HepG2 (cell line): Measurements from ENCODE around the gene CYP4V2. TPM values are rescaled to one million over a fixed set of nuclear protein-coding genes. Genes with fewer than 3 reads are reported as not detected.

Experiments
- KDM2A ChIP-seq: sonication (generic); formaldehyde crosslinking; IDR thresholded peaks from 2 replicates; pipeline ENCODE4 v1.4.0; 2020; ENCODE audit warnings: low read depth, missing genetic modification reagents, borderline replicate concordance
- SAFB2 ChIP-seq: sonication (generic); formaldehyde crosslinking; IDR thresholded peaks from 2 replicates; pipeline ENCODE4 v1.5.1; 2020; ENCODE audit warnings: missing genetic modification reagents, low read depth, mild to moderate bottlenecking, borderline replicate concordance
- ZMYM4 ChIP-seq: sonication (generic); formaldehyde crosslinking; IDR thresholded peaks from 2 replicates; pipeline ENCODE4 v1.8.1; 2023; ENCODE audit warnings: mild to moderate bottlenecking, missing genetic modification reagents
- ZNF501 ChIP-seq: sonication (generic); formaldehyde crosslinking; IDR thresholded peaks from 2 replicates; pipeline ENCODE4 v1.5.1; 2020; ENCODE audit warnings: mild to moderate bottlenecking, moderate library complexity, missing genetic modification reagents
- ZNF552 ChIP-seq: sonication (generic); formaldehyde crosslinking; IDR thresholded peaks from 2 replicates; pipeline ENCODE4 v1.9.0; 2022; ENCODE audit warnings: missing genetic modification reagents, mild to moderate bottlenecking, borderline replicate concordance
- ZNF766 ChIP-seq: sonication (generic); formaldehyde crosslinking; IDR thresholded peaks from 2 replicates; pipeline ENCODE4 v1.5.0; 2020; ENCODE audit warnings: missing genetic modification reagents, borderline replicate concordance
- ZSCAN30 ChIP-seq: sonication (generic); formaldehyde crosslinking; IDR thresholded peaks from 2 replicates; pipeline ENCODE4 v1.5.0; 2020; ENCODE audit warnings: mild to moderate bottlenecking, missing genetic modification reagents
- polyA plus RNA-seq, 8 experiments: library from polyadenylated mRNA; depleted of rRNA in 3 of 8; stranded (reverse) in 7 of 8; unstranded in 1 of 8; fragments of >200 nt; fragmentation: Illumina TruSeq in 4 of 8; extraction: Trizol in 4 of 8; gene quantifications; 2 replicates each; pipeline versions ENCODE4 v1.2.1 to v1.2.3, GENCODE V29; 2011 to 2016; ENCODE audit warnings: low read depth in 4 of 8, missing spikeins in 1 of 8, mixed read lengths in 1 of 8; ENCODE audit not compliant: insufficient read depth in 1 of 8
- total RNA-seq, 5 experiments: library from RNA; depleted of rRNA; stranded (reverse); fragments of >200 nt; fragmentation: Illumina TruSeq; extraction: Trizol; gene quantifications; 2 replicates each; pipeline ENCODE4 v1.2.3, GENCODE V29; 2016; ENCODE audit warnings: low read depth in 1 of 5
- TF ChIP-seq, protein P1 (sequence below), 2 experiments: fragments of 450-650 bp in 1 of 2; sonication (generic) in 1 of 2; formaldehyde crosslinking in 1 of 2; IDR thresholded peaks; 2 replicates each; pipeline versions ENCODE4 v1.6.1 to v1.8.0; 2016 to 2022; ENCODE audit warnings: antibody characterized with exemption in 1 of 2, mild to moderate bottlenecking in 1 of 2, missing genetic modification reagents in 1 of 2
- TF ChIP-seq, protein P2 (sequence below): IDR thresholded peaks from 2 replicates; pipeline ENCODE4 v1.6.1; 2016
- TF ChIP-seq, protein P3 (sequence below): IDR thresholded peaks from 2 replicates; pipeline ENCODE4 v1.6.1; 2016; ENCODE audit warnings: missing compliant biosample characterization, missing genetic modification reagents, borderline replicate concordance
- TF ChIP-seq, protein P4 (sequence below): sonication (generic); formaldehyde crosslinking; IDR thresholded peaks from 2 replicates; pipeline ENCODE4 v1.5.1; 2020; ENCODE audit warnings: mild to moderate bottlenecking, missing genetic modification reagents, moderate library complexity

Gene CYP4V2
- total and polyA plus RNA-seq, 2 of the 13 experiments (the other 11 are each of a cell fraction or from before 2014, with no cell fraction given) = 4.7 to 7.2 TPM

DNA sequence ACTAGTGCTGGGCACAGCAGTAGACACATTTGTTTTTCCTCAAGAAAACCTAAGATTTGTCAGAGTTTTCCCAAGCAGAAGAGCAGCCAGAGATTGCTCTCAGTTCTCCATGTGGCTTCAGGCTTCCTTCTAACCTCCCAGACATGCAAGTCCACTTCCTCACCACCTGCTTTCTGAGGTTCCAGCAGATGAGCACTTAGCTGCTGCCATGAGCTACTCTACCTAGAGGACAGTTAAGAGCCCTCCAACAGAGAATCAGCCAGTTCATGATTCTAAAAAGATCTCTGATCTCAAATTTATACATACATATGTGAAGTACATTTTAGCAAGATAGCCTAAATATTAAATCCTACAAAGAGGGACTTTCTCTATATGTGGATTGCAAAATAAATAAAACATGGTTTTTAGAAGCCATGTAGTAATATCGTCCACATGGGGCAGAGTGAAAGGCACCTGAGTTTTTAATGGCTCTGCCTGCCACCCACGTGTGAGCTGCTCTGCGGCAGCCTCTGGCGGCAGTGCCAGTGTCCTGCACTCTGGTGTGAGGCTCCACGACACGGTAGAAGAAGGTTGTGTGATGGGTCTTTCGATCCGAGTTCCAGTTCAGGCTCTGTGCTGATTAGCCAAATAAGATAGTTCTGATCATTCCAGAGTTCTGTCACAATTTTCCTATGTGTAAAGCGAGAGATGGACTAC, 10.3 kb downstream of the CYP4V2 start (continued):
- TF ChIP-seq ZNF501 (CRISPR knock-in tag) (peak; percentile 60; the same call in 1 of the 2 replicates), ZSCAN30 (CRISPR knock-in tag) (no peak), SAFB2 (CRISPR knock-in tag) (no peak), KDM2A (CRISPR knock-in tag) (peak; percentile 53; the same call in 1 of the 2 replicates), ZNF766 (CRISPR knock-in tag) (0 out of 2 replicates have a peak, but pooled peaks have one; percentile 28), ZMYM4 (CRISPR knock-in tag) (peak; percentile 87), ZNF552 (CRISPR knock-in tag) (no peak)
- TF ChIP-seq, protein P1, sequence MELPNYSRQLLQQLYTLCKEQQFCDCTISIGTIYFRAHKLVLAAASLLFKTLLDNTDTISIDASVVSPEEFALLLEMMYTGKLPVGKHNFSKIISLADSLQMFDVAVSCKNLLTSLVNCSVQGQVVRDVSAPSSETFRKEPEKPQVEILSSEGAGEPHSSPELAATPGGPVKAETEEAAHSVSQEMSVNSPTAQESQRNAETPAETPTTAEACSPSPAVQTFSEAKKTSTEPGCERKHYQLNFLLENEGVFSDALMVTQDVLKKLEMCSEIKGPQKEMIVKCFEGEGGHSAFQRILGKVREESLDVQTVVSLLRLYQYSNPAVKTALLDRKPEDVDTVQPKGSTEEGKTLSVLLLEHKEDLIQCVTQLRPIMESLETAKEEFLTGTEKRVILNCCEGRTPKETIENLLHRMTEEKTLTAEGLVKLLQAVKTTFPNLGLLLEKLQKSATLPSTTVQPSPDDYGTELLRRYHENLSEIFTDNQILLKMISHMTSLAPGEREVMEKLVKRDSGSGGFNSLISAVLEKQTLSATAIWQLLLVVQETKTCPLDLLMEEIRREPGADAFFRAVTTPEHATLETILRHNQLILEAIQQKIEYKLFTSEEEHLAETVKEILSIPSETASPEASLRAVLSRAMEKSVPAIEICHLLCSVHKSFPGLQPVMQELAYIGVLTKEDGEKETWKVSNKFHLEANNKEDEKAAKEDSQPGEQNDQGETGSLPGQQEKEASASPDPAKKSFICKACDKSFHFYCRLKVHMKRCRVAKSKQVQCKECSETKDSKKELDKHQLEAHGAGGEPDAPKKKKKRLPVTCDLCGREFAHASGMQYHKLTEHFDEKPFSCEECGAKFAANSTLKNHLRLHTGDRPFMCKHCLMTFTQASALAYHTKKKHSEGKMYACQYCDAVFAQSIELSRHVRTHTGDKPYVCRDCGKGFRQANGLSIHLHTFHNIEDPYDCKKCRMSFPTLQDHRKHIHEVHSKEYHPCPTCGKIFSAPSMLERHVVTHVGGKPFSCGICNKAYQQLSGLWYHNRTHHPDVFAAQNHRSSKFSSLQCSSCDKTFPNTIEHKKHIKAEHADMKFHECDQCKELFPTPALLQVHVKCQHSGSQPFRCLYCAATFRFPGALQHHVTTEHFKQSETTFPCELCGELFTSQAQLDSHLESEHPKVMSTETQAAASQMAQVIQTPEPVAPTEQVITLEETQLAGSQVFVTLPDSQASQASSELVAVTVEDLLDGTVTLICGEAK (IDR thresholded peaks at IDR 0.05) = no peak
- TF ChIP-seq, protein P1 (CRISPR knock-in tag; IDR thresholded peaks at IDR 0.05) = no peak
- TF ChIP-seq, protein P2, sequence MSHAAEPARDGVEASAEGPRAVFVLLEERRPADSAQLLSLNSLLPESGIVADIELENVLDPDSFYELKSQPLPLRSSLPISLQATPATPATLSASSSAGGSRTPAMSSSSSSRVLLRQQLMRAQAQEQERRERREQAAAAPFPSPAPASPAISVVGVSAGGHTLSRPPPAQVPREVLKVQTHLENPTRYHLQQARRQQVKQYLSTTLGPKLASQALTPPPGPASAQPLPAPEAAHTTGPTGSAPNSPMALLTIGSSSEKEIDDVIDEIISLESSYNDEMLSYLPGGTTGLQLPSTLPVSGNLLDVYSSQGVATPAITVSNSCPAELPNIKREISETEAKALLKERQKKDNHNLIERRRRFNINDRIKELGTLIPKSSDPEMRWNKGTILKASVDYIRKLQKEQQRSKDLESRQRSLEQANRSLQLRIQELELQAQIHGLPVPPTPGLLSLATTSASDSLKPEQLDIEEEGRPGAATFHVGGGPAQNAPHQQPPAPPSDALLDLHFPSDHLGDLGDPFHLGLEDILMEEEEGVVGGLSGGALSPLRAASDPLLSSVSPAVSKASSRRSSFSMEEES (CRISPR knock-in tag) = peak; percentile 57
- TF ChIP-seq, protein P3, sequence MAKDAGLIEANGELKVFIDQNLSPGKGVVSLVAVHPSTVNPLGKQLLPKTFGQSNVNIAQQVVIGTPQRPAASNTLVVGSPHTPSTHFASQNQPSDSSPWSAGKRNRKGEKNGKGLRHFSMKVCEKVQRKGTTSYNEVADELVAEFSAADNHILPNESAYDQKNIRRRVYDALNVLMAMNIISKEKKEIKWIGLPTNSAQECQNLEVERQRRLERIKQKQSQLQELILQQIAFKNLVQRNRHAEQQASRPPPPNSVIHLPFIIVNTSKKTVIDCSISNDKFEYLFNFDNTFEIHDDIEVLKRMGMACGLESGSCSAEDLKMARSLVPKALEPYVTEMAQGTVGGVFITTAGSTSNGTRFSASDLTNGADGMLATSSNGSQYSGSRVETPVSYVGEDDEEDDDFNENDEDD (CRISPR knock-in tag) = peak; percentile 24; the same call in 1 of the 2 replicates
- TF ChIP-seq, protein P4, sequence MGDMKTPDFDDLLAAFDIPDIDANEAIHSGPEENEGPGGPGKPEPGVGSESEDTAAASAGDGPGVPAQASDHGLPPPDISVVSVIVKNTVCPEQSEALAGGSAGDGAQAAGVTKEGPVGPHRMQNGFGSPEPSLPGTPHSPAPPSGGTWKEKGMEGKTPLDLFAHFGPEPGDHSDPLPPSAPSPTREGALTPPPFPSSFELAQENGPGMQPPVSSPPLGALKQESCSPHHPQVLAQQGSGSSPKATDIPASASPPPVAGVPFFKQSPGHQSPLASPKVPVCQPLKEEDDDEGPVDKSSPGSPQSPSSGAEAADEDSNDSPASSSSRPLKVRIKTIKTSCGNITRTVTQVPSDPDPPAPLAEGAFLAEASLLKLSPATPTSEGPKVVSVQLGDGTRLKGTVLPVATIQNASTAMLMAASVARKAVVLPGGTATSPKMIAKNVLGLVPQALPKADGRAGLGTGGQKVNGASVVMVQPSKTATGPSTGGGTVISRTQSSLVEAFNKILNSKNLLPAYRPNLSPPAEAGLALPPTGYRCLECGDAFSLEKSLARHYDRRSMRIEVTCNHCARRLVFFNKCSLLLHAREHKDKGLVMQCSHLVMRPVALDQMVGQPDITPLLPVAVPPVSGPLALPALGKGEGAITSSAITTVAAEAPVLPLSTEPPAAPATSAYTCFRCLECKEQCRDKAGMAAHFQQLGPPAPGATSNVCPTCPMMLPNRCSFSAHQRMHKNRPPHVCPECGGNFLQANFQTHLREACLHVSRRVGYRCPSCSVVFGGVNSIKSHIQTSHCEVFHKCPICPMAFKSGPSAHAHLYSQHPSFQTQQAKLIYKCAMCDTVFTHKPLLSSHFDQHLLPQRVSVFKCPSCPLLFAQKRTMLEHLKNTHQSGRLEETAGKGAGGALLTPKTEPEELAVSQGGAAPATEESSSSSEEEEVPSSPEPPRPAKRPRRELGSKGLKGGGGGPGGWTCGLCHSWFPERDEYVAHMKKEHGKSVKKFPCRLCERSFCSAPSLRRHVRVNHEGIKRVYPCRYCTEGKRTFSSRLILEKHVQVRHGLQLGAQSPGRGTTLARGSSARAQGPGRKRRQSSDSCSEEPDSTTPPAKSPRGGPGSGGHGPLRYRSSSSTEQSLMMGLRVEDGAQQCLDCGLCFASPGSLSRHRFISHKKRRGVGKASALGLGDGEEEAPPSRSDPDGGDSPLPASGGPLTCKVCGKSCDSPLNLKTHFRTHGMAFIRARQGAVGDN = peak; percentile 59
